ENCODE data around the gene FH. TPM values are rescaled to one million over a fixed set of nuclear protein-coding genes. Genes with fewer than 3 reads are reported as not detected.

FH gene
- total and polyA plus RNA-seq, 2 of the 13 experiments (the other 11 are each of a cell fraction or from before 2014, with no cell fraction given) = 39.2 to 152 TPM

DNA sequence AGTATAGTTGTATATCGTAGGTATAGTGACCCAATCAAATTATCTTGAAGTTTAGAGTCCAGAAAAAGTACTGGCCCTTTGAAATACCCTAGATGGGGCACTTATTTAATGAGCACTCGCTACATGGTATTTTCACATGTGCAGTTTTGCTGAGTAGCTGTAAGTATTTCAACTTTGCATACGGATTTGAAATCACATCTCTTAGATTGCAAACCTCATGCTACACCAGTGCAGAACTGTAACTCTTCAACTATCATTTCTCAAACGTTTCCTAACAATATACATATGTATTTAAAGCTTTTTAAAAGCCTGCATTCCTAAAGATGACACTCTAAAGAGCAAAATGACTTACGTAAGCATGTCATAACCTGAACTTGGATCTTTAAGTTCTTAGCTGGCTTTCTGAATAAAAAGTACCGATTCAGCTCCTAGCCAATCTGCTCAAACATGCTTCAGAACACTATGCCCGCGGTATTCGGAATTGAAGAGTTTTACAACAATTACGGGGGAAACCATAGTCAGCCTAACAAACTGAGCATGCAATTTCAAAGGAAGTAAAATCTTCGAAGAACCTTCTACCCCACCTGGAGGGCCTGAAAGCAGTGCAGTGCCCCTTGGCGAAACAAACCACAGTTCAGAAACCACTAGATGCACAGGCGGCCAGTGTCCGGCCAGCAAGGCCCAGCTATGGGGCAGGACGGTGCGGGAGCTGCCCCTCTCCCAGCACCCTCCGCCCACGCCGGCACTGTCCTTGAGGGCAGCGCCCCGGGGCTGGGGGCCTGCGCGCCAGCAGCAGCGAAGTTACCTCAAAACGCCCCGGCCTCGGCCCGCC, 863 bp downstream of the FH start (continued):
- TF ChIP-seq ZNF138 (CRISPR knock-in tag; IDR thresholded peaks at IDR 0.05; ENCODE audit: low read depth) = 0 out of 2 replicates have a peak, but pooled peaks have one; percentile 24

DNA sequence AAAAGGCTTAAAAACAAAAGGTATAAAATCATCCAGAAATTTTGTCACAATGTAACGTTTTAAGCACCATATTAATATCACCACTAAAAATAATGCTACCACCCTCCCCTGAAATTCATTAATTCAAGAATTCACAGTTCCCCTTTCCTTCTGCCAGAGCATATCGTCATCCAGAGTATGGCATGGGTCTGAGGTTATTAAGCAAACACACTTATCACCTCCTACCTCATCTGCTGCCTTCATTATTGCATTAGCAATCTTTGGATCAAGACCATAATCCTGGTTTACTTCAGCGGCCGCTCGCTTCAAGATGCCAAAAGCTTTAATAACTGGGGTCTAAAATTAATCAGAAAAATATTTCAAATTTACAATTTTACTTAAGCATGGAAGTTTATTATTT, 6.2 kb downstream of the FH start:
- BruUV-seq (replicated peaks) = no TSS peak
- no peak overlapping the region for H3K4me2 ChIP-seq (ENCODE audit: low read depth, low read length)
- peaks cover 2 to 43% of the 10 kb centered on the region in 2 experiments for H3K36me3 ChIP-seq (replicated peaks in 1 of 2; ENCODE audit: control insufficient read depth in 1 of 2, insufficient read depth in 2 of 2, low read length in 2 of 2)
- ChIA-PET CTCF (ENCODE audit: low intra/inter-chr PET ratio, low total read pairs) (no interaction called here), POLR2A (no interaction called here)
- H3K4me3 ChIP-seq (replicated peaks in 1 of 3; ENCODE audit: insufficient read depth in 1 of 3, low read depth in 2 of 3, low read length in 3 of 3) = no peak overlapping the region
- no peak overlapping the region for H3K27ac ChIP-seq (ENCODE audit: extremely low read length, insufficient read depth, low read length)
- WGBS (ENCODE audit: low lambda C conversion rate) = 99% methylated on average over 5 of the region's 5 CpGs
- H3K79me2 ChIP-seq (ENCODE audit: insufficient read depth, low read length) = peaks cover 27% of the 10 kb centered on the region
- ATAC-seq (no peak), DNase-seq (ENCODE audit: low spot score) (no peak), FAIRE-seq (no peak)
- H4K20me1 ChIP-seq (ENCODE audit: insufficient read depth, low read length) = no peaks in the 10 kb centered on the region; the same call in 1 of the 2 replicates
- in situ Hi-C loops (cut with HindIII; ENCODE audit: extremely low pct_ligation_motif_present, low pct_unique_long_range_greater_than_20kb) (no loop called here), intact Hi-C loops (cut with micrococcal nuclease; ENCODE audit: unreplicated experiment) (no loop called here)
- no peak overlapping the region for H3K9ac ChIP-seq (ENCODE audit: insufficient read depth, low read depth, low read length)
- H3K9me3 ChIP-seq (ENCODE audit: low read length) = no peaks in the 10 kb centered on the region
- no peak overlapping the region for H2AFZ ChIP-seq (ENCODE audit: low read length)
- H3K27me3 ChIP-seq (ENCODE audit: control insufficient read depth in 1 of 2, insufficient read depth in 2 of 2, low read length in 2 of 2) = no peaks in the 10 kb centered on the region
- H3K4me1 ChIP-seq (ENCODE audit: insufficient read depth, low read length) = peaks cover 19% of the 10 kb centered on the region
- TF ChIP-seq ZNF749 (CRISPR knock-in tag; IDR thresholded peaks at IDR 0.05; ENCODE audit: borderline replicate concordance) = no peak
- TF ChIP-seq CBX5 (CRISPR knock-in tag; IDR thresholded peaks at IDR 0.05; ENCODE audit: borderline replicate concordance) = no peak
- TF ChIP-seq POLR2AphosphoS2 (IDR thresholded peaks at IDR 0.05; ENCODE audit: low read depth, low read length) = no peak
- TF ChIP-seq, protein P1, sequence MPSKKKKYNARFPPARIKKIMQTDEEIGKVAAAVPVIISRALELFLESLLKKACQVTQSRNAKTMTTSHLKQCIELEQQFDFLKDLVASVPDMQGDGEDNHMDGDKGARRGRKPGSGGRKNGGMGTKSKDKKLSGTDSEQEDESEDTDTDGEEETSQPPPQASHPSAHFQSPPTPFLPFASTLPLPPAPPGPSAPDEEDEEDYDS (CRISPR knock-in tag; IDR thresholded peaks at IDR 0.05) = no peak
- TF ChIP-seq, protein P2, sequence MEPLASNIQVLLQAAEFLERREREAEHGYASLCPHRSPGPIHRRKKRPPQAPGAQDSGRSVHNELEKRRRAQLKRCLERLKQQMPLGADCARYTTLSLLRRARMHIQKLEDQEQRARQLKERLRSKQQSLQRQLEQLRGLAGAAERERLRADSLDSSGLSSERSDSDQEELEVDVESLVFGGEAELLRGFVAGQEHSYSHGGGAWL (CRISPR knock-in tag; IDR thresholded peaks at IDR 0.05) = no peak
- no peak for TF ChIP-seq ZNF264 (CRISPR knock-in tag; IDR thresholded peaks at IDR 0.05)
- no peak for TF ChIP-seq RELA (CRISPR knock-in tag; IDR thresholded peaks at IDR 0.05)
- no peak for TF ChIP-seq TBX2 (CRISPR knock-in tag; IDR thresholded peaks at IDR 0.05; ENCODE audit: borderline replicate concordance)
- TF ChIP-seq HNF4G (IDR thresholded peaks at IDR 0.05; ENCODE audit: borderline replicate concordance, low read depth, low read length) = no peak
- no peak for TF ChIP-seq HNF4G (CRISPR knock-in tag; IDR thresholded peaks at IDR 0.05; ENCODE audit: borderline replicate concordance, low read depth)
- TF ChIP-seq ATRX (CRISPR knock-in tag; IDR thresholded peaks at IDR 0.05; ENCODE audit: borderline replicate concordance) = no peak
- no peak for TF ChIP-seq ZNF672 (CRISPR knock-in tag; IDR thresholded peaks at IDR 0.05)
- TF ChIP-seq, protein P3, sequence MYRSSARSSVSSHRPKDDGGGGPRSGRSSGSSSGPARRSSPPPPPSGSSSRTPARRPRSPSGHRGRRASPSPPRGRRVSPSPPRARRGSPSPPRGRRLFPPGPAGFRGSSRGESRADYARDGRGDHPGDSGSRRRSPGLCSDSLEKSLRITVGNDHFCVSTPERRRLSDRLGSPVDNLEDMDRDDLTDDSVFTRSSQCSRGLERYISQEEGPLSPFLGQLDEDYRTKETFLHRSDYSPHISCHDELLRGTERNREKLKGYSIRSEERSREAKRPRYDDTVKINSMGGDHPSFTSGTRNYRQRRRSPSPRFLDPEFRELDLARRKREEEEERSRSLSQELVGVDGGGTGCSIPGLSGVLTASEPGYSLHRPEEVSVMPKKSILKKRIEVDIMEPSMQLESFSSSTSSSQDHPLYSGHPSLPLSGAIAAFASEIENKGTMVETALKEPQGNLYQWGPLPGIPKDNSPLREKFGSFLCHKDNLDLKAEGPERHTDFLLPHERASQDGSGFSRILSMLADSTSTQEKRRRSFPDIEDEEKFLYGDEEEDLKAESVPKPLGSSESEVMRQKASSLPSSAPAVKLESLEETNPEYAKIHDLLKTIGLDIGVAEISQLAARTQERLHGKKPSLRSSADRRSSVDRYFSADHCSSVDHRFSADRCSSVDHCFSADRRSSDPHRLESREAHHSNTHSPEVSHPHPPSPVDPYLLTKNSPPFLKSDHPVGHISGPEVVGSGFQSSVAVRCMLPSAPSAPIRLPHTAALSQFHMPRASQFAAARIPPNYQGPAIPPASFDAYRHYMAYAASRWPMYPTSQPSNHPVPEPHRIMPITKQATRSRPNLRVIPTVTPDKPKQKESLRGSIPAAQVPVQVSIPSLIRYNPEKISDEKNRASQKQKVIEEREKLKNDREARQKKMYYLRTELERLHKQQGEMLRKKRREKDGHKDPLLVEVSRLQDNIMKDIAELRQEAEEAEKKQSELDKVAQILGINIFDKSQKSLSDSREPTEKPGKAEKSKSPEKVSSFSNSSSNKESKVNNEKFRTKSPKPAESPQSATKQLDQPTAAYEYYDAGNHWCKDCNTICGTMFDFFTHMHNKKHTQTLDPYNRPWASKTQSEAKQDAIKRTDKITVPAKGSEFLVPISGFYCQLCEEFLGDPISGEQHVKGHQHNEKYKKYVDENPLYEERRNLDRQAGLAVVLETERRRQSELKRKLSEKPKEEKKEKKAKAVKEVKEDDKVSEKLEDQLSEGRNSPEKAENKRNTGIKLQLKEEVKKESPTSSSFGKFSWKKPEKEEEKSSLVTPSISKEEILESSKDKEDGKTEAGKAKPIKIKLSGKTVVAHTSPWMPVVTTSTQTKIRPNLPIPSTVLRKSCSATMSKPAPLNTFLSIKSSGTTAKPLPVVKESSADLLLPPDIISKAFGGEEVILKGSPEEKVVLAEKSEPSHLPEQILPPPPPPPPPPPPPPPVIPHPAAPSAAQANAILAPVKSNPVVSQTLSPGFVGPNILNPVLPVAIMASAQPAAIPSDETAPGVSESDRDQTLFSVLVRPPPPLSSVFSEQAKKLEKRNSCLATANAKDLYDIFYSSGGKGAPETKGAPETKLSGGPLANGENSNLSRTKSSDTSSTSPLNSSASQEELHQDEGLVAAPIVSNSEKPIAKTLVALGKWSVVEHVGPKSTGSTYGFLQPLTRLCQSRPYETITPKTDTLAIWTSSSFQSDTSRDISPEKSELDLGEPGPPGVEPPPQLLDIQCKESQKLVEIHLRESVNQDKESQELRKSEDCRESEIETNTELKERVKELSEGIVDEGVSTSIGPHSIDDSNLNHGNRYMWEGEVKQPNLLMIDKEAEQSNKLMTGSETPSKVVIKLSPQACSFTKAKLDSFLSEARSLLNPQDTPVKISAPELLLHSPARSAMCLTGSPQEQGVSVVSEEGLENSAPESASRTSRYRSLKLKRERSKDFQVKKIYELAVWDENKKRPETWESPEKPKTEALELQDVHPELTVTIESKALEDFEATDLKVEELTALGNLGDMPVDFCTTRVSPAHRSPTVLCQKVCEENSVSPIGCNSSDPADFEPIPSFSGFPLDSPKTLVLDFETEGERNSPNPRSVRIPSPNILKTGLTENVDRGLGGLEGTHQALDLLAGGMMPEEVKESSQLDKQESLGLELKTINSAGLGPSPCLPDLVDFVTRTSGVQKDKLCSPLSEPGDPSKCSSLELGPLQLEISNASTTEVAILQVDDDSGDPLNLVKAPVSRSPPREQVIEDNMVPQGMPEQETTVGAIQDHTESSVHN (CRISPR knock-in tag; IDR thresholded peaks at IDR 0.05) = no peak
